Measurements from ENCODE around the gene HOOK1.
"Not testable (repeated sequence)": the region's sequence is repeated elsewhere in the genome, so short reads cannot be mapped to it uniquely, and the experiment has no call there.

HOOK1 gene

DNA sequence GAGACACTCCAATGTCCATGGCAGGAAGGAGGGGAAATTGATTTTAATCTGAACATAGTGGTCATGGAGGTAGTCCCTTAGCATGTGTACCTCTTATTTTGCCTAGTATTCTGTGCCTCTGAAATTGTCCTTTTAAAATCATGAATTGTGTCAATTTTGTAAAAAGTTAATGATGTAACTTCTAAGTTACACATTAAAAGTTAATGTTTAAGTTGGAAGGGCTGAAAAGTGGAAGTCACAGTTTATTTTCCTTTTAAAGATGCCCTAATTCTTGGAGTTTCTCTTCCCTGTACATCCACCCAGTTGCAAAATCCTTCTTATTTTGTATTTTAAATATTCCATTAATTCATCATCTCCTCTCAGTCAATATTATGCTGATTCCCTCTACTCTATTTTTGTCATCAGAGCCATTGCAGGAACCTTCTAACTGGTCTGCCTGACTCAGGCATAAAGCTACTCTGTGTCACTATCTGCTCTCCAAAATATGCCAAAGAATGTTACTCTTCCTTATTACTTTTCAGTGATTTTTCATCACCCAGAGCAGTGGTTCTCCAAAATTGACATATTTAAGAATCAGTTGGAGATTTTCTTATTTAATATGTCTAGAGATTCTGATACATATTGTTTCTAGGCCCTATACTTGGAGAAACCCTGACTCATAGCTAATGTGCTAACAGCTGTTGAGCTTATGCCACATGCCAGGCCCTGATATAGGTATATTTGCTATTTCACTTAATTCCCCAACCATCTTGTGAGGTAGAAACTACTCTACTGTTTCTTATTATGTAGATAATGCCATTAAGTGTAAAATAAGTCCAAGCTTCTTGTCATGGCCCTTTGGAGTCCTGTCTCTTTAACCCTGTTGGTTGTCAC is 5.1 kb downstream of the HOOK1 start:
- DNase-seq (ENCODE audit: low spot score): no peak

DNA sequence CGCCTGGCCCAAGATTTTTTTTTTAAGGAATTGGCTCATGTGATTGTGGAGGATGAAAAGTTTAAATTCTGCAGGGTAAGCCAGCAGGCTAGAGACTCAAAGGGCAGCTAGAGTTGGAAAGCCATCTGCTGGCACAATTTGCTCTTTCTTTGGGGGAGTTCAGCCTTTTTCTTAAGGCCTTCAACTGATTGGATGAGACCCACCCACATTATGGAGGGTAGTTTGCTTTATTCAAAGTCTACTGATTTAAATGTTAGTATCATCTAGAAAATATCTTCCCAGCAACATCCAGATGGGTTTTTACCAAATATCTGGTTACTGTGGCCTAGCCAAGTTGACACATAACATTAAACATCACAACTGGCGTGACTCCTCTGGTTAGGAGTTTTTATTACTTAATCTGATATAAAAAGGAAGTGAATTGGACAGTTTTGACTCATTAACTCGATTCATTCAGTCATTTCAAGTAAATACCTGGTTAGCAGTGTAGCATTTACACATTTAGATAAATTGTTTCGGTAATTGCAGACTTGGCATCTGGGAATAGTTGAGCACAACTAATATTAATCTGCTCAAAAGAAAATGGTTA is 12.4 kb downstream of the HOOK1 start:
- DNase-seq (ENCODE audit: low spot score): no peak

DNA sequence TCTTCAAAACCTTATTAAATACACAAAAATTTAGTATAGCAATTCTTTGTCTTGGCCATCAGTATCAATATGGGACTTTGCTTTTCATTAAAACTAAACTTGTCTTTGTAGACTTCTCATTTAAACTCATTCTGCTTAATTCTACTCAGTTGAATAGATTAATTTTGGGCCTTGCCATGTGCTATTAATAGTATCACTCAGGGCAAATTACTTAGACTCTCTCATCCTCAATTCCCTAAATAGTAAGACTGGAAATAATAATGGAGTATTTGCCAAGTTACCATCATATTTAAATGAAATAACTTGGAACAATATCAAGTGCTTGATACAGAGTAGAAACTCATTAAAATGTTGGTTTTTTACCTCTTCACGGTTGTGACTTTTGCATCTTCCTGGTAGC is 13.4 kb downstream of the HOOK1 start:
- DNase-seq (ENCODE audit: low spot score): no peak

DNA sequence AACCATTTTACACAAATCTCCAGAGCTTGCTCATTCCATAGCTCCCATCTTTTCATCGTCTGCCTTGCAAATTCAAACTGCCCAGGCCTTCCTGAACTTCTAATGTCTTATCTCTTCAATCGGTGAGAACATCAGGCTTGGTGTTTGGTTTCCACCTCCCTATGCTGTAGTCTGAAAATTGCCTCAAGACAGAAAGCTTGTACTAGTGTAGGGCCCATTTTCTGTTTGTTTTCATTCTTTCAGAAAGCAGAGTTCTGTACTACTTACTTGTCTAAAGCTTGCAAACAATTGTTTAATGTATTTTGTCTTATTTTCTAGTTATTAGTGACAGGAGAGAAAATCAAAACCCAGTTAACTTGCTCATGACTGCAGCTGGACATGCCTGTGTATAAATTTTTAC is 16.8 kb downstream of the HOOK1 start:
- no peak for DNase-seq (ENCODE audit: low spot score)

DNA sequence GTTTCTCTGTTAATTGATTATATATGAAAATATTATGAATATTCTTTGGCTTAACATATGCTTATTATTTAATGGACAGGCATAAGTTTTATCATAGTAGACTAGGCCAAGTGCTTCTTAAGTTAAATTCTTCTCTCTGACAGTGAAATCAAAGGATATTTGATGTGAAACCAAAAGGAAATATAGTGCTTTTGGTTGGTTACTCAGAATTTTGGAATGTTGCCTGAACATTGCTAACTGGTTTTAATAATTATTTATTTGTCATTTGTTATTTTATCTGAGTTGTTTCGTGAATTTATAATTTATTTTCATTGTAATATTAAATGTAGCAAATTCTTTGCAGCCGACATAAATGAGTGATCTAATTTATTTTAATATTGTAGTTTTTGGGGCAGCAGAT is 18.3 kb downstream of the HOOK1 start:
- DNase-seq (ENCODE audit: low spot score): no peak

DNA sequence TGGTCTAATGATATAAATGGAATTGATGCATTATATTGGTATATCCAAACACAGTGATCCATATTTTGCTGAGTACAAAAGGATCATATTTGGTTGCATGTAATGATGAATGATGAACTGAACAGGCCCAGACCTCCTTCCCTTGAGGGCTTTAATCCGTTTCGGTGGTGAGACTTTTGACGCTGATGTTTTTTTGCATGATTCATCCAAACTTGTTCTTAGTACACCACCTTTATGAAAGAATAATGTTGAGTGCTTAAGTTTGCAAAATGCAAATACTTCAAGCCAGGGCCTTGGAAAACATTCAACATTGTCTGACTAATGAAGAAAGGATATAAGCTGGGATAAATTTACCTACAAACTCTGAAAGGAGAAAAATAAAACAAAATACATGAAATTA is 19.2 kb downstream of the HOOK1 start:
- DNase-seq (ENCODE audit: low spot score): no peak

DNA sequence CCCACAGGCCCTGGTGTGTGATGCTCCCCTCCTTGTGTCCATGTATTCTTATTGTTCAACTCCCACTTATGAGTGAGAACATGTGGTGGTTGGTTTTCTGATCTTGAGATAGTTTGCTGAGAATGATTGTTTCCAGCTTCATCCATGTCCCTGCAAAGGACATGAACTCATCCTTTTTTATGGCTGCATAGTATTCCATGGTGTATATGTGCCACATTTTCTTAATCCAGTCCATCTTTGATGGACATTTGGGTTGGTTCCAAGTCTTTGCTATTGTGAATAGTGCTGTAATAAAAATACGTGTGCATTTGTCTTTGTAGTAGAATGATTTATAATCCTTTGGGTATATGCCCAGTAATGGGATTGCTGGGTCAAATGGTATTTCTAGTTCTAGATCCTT is 23.1 kb downstream of the HOOK1 start:
- not testable (repeated sequence) for DNase-seq (ENCODE audit: low spot score)

DNA sequence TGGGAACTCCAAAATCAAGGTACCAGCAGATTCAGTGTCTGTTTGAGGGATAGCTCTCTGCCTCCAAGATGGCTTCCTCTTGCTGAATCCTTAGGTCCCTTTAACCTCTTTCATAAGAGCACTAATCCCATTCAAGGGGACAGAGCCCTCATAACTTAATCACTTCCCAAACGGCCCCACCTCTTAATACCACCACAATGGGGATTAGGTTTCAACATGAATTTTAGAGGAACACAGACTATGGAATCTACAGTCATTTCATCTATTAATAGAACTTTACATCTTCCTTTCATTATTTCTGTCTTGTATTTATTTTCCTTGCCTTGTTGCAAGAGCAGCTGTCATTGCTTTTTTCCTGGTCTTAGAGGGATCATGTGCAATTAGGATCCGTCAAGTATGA is 30.3 kb downstream of the HOOK1 start:
- DNase-seq (ENCODE audit: low spot score): no peak

DNA sequence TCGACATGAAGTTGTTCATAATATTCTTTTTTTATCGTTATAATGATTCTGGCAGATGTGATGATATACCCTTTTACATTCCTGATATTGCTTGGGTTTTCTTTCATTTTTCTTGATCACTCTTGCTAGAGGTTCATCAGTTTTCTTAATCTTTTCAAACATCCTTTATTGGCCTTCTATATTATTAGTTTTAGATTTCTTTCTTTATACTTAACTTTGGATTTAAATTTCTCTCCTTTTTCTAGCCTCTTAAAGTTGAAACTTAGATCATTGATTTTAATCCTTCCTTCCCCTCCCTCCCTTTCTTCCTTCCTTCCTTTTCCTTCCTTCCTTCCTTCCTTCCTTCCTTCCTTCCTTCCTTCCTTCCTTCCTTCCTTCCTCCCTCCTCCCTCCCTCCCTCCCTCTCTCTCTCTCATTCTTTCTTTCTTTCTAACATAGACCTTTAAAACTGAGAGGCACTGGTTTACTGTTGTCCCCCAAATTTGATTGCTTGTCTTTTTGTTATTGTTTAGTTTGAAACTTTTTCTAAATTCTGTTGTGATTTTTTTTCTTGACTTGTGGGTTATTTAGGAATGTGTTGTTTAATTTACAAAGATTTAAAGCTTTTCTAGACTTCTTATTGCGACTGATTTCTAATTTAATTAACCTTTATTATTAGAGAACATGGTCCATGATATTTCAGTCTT is 31.6 kb downstream of the HOOK1 start:
- no peak for DNase-seq (ENCODE audit: low spot score)

DNA sequence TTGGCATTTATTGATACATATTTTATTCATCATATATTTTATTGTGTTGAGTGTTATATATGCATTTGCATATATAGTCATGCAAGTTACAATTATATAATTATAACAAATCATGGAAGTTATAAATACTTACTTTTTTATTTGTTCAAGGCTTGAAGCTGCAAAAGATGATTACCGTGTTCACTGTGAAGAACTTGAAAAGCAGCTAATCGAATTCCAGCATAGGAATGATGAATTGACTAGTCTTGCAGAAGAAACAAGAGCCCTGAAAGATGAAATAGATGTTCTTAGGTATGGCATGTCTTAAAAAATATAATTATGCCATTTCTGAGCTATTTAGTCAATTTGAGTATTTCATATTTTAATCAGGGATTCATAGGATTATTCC is 32.1 kb downstream of the HOOK1 start:
- DNase-seq (ENCODE audit: low spot score): no peak

DNA sequence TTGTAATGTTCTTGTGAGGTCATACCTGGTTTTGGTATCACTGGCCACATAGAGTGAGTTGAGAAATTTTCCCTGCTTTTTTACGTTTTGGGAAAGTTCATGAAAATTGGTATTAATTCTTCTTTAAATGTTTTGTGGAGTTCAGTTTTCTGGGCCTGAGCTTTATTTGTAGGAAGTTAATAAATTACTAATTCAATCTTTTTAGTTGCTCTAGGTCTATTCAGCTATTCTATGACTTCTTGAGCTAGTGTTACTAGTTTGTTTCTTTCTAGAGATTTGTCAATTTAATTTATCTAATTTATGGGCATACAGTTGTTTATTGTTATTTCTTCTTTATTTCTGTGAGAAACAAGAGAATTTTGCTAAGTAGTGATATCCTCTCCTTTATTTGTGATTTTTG is 37.4 kb downstream of the HOOK1 start:
- no peak for DNase-seq (ENCODE audit: low spot score)

DNA sequence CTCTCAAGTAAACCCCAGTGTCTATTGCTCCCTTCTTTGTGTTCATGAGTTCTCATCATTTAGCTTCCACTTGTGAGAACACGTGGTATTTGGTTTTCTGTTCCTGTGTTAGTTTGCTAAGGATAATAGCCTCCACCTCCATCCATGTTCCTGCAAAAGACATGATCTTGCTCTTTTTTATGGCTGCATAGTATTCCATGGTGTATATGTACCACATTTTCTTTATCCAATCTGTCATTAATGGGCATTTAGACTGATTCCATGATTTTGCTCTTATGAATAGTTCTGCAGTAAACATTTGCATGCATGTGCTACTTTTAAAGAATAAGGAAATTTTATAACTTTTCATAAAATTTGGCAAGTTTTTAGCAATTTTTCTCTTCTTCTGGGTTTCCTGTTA is 40.5 kb downstream of the HOOK1 start:
- DNase-seq (ENCODE audit: low spot score): not testable (repeated sequence)

DNA sequence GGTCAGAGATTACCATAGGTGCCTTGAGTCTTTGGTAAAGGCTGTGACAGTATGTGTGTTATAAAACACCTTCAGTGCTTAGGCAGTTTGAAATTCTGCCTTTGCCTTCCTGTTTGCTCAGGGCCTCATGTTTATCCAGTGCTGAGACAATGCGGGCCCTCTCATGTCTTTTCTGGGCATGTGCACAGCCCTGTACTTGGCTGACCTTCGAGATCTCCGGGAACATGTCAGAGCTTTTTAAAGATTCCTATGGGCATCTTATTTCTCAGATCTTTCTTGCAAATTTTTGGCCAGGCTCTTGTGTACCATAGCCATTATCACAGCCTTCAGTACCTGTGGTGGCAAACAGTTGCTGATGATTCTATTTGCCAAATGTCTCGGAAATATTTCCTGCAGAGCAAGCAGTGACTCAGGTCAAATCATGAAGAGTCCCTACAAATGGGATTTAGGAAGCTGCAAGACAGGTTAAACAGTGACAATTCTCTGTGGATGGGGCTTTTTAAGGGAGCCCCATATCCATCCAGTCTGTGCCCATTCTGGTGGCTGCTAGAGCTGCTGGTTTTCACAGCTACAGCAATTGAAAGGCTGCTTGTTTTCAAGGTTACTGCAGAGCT is 42.1 kb downstream of the HOOK1 start:
- DNase-seq (ENCODE audit: low spot score): no peak

DNA sequence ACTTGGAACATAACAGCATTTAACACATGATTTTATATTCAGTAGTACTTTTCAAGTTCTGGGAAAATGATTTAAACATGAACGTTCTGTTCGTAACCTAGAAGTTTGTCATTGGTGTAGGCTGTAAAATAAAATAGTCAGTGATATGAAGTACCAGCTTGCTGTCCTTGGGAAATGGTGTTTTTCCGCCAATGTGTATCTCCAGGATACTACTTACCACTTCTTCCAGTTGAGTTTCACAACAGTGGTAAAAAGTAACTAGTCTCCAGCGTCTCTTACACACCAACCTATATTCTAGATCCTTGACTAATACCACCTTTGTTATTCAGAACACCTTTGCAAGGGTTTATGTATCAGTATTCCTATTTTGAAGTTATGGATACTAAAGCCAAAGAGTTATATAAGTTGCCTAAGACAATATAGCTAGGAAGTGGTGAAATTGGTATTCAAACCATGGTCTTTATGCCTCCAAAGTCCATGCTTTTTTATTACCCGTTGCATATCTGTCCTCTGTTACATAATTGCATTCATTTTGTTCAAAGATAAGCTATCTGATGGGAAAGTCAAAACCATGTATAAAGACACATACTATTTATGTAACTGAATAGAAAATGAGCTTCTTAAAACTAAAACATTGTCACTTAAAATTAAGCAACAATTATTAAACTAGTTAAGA is 43.1 kb downstream of the HOOK1 start:
- DNase-seq (ENCODE audit: low spot score): no peak

DNA sequence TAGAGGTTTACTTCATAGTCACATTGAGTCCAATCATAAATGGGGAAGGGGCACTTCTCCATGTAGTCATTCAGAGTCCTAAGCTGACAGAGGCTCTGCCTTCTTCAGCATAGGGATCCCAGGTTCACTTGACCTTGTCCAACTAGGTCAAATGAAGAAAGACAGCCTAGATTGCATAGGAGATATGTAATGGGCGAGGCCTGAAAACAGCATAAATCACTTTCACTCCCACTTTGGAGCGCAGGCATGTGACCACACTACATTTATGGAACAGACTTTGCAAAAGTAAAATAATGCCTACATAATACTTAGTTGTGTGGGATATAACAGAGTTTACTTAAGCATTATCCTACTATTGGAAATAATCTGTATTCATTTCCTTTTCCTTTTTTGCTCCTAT is 51.7 kb downstream of the HOOK1 start:
- DNase-seq (ENCODE audit: low spot score): no peak

DNA sequence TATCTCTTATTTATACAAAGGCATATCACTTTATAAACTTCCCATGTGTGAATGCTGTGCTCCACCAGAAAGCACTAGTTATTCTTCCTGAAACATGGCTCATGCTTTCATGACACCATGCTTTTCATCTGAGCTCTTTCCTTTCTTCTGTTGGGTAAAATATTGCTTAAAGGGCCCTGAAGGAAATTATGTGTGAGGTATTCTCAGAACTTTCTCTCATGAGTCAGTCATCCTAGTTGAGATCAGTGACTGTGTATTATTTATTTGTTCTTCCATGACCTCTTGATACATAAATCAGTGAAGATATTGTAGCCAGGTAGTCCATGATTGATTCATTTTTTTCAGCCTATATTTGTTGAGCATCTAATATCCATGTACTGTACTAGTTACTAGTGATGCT is 57.0 kb downstream of the HOOK1 start:
- DNase-seq (ENCODE audit: low spot score): no peak

DNA sequence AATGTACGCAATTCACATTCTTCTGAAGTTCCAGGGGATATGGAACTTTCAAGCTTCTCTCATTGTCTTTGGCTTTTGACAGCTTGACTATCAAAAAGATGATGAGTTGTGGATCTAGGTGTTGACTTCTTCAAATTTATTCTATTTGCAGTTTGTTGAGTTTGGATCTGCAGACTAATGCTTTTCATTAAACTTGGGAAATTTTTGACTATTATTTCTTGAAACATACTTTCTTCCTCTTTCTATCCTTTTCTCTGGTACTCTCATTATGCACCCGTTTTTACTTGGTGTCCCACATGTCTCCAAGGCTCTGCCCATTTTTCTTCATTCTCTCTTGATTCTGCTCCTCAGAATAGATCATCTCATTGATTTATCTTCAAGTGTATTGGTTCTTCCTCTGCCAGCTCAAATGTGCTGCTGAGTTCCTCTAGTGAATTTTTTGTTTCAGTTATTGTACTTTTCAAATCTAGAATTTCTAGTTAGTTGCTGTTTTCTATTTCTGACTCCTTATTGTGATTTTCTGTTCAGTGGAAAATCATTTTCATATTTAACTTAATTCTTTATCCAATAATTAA is 62.4 kb downstream of the HOOK1 start:
- no peak for DNase-seq (ENCODE audit: low spot score)

DNA sequence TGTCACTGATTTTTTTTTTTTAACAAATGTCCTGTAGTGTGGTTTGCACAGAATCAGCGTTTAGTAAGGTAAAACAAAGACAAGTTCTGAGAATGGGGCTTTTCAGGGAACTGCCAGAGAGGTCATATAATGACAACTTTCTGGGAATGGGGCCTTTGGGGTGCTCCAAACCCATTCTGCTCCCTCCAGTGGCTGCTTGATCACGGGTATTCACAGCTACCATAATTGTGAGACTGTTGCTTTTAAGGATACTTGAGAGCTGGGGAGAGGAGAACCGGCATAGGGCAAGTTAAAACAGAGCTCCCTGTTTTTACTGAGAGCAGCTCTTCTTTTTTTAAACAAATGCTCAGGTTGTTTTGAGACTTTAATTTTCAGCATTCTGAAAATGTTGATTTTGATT is 63.6 kb downstream of the HOOK1 start:
- no peak for DNase-seq (ENCODE audit: low spot score)

DNA sequence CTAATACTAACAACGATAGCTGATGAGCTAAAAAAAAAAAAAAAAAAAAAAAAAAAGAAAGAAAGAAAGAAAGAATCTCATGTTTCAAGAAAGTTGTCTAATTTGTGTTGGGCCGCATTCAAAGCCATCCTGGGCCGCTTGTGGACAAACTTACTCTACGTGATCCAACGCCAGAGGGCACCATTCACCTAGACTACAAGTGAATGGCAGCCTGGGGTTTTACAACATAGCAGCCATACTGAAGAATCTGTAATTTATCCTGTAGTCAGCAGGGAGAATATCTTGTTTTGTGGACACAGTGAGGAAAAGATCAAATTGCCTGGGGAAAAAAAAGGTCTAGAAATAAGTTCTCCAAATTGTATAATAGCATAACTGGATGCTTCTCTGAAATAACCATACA is 64.8 kb downstream of the HOOK1 start:
- DNase-seq (ENCODE audit: low spot score): peak; percentile 37

DNA sequence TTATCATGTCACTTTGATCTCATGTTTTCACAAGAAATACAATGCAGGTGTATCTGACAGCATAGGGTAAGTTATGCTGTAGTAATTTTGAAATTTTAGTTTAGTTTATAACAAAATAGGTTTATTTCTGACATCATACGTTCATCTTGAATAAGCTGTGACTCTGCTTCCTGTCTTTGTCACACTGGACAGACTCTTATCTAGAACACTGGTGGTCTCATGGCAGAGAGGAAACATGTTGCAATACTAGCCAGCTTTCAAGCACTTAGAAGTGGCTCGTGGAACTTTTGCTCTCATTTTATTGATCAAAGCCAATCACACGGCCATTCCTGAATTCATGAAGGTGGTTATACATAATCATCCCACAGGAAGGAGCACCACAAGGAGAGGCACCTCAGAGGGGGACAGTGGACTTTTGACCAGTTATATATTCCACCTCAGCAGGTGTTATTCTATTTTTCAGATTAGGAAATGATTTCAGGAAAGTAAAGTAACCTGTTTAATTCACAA is 65.3 kb downstream of the HOOK1 start:
- no peak for DNase-seq (ENCODE audit: low spot score)

DNA sequence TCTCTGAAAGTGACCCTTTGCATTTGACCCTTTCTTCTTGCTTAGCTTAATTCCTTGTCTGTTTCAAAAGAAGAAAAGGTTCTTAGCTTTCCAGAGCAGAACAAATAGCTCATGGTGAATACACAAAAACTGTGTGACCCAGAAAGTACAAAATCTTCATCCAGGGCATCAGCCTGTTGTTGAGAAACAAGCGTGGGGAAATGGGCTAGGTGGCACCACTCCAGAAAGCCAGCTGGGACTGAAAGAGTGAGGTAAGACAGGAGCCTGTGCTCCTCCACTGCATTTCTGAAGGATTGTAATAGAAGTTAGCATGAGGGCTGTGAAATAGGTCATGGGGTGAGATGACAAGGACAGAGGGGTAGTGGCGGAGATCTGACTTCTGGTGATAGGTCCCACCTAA is 66.0 kb downstream of the HOOK1 start:
- no peak for DNase-seq (ENCODE audit: low spot score)

All from CD4-positive, alpha-beta T cell treated with Interleukin-6 at 100 ng/mL for 8 hours (primary cell).